ENCODE measurements around the gene ATXN7L3.

The ATXN7L3 gene

GRCh38 chr17:44198721-44199552 lies 747 bp downstream of the ATXN7L3 start:
- H3K36me3 ChIP-seq (replicated peaks; ENCODE audit: insufficient read depth, low read length), result no peaks in the 10 kb centered on the region; the same call in 1 of the 2 replicates
- peaks cover 12% of the 10 kb centered on the region for H3K4me1 ChIP-seq (ENCODE audit: low read length)
- peaks cover 44% of the 10 kb centered on the region for H3F3A ChIP-seq (ENCODE audit: insufficient read depth, low read length)
- H3K79me2 ChIP-seq (ENCODE audit: low read length), result peaks cover 45% of the 10 kb centered on the region
- no peak for TF ChIP-seq EZH2 (optimal IDR thresholded peaks at IDR 0.05; ENCODE audit: low read depth, low read length)
- no peak for TF ChIP-seq EZH2phosphoT487 (IDR thresholded peaks at IDR 0.05; ENCODE audit: low read length)
- TF ChIP-seq CTCF (IDR thresholded peaks at IDR 0.05; ENCODE audit: low read length), result no peak
- H3K4me2 ChIP-seq (ENCODE audit: low read depth, low read length), result peak overlapping the region; percentile 89
- no peaks in the 10 kb centered on the region for H3K9me2 ChIP-seq (replicated peaks; ENCODE audit: insufficient read depth, low read length)
- H3K4me3 ChIP-seq (ENCODE audit: low read length), result peak overlapping the region; percentile 86
- peak overlapping the region; percentile 82 for H3K9ac ChIP-seq (ENCODE audit: low read length)
- H3K27me3 ChIP-seq (replicated peaks; ENCODE audit: insufficient read depth, low read length), result no peaks in the 10 kb centered on the region
- no peaks in the 10 kb centered on the region for H3K9me3 ChIP-seq (replicated peaks; ENCODE audit: insufficient read depth, low read length)
- H4K20me1 ChIP-seq (ENCODE audit: insufficient read depth, low read length), result no peaks in the 10 kb centered on the region
- H3K27ac ChIP-seq (ENCODE audit: low read length), result peak overlapping the region; percentile 72
- peak; percentile 46 for DNase-seq
- 0 out of 2 replicates have a peak overlapping the region, but pooled peaks have one; percentile 22 for H2AFZ ChIP-seq (ENCODE audit: low read length)

GRCh38 chr17:44197980-44198720 lies 1.5 kb downstream of the ATXN7L3 start:
- peak; percentile 64 for DNase-seq
- 0 out of 2 replicates have a peak overlapping the region, but pooled peaks have one; percentile 22 for H2AFZ ChIP-seq (ENCODE audit: low read length)

GRCh38 chr17:44197107-44197506 lies 2.6 kb downstream of the ATXN7L3 start:
- H3K9me3 ChIP-seq (replicated peaks; ENCODE audit: insufficient read depth, low read length), result no peaks in the 10 kb centered on the region
- TF ChIP-seq EZH2phosphoT487 (IDR thresholded peaks at IDR 0.05; ENCODE audit: low read length) (no peak), EZH2 (optimal IDR thresholded peaks at IDR 0.05; ENCODE audit: low read depth, low read length) (no peak), CTCF (IDR thresholded peaks at IDR 0.05; ENCODE audit: low read length) (no peak)
- no peaks in the 10 kb centered on the region for H3K9me2 ChIP-seq (replicated peaks; ENCODE audit: insufficient read depth, low read length)
- H3K4me2 ChIP-seq (ENCODE audit: low read depth, low read length), result no peak overlapping the region
- no peak overlapping the region for H3K9ac ChIP-seq (ENCODE audit: low read length)
- no peaks in the 10 kb centered on the region for H4K20me1 ChIP-seq (ENCODE audit: insufficient read depth, low read length)
- peaks cover 45% of the 10 kb centered on the region for H3K79me2 ChIP-seq (ENCODE audit: low read length)
- no peak overlapping the region for H2AFZ ChIP-seq (ENCODE audit: low read length)
- no peaks in the 10 kb centered on the region; the same call in 1 of the 2 replicates for H3K36me3 ChIP-seq (replicated peaks; ENCODE audit: insufficient read depth, low read length)
- no peak for DNase-seq
- no peak overlapping the region for H3K4me3 ChIP-seq (ENCODE audit: low read length)
- no peak overlapping the region for H3K27ac ChIP-seq (ENCODE audit: low read length)
- peaks cover 29% of the 10 kb centered on the region for H3F3A ChIP-seq (ENCODE audit: insufficient read depth, low read length)
- H3K4me1 ChIP-seq (ENCODE audit: low read length), result peaks cover 12% of the 10 kb centered on the region
- H3K27me3 ChIP-seq (replicated peaks; ENCODE audit: insufficient read depth, low read length), result no peaks in the 10 kb centered on the region

More at GRCh38 chr17:44197980-44198720, 1.5 kb downstream of the ATXN7L3 start:
- H3K36me3 ChIP-seq (replicated peaks; ENCODE audit: insufficient read depth, low read length), result no peaks in the 10 kb centered on the region; the same call in 1 of the 2 replicates
- peak overlapping the region; percentile 72 for H3K27ac ChIP-seq (ENCODE audit: low read length)
- H3K9ac ChIP-seq (ENCODE audit: low read length), result peak overlapping the region; percentile 82
- TF ChIP-seq EZH2phosphoT487 (IDR thresholded peaks at IDR 0.05; ENCODE audit: low read length) (no peak), EZH2 (optimal IDR thresholded peaks at IDR 0.05; ENCODE audit: low read depth, low read length) (no peak), CTCF (IDR thresholded peaks at IDR 0.05; ENCODE audit: low read length) (peak; percentile 36)
- peak overlapping the region; percentile 89 for H3K4me2 ChIP-seq (ENCODE audit: low read depth, low read length)
- no peaks in the 10 kb centered on the region for H3K9me2 ChIP-seq (replicated peaks; ENCODE audit: insufficient read depth, low read length)
- H3K9me3 ChIP-seq (replicated peaks; ENCODE audit: insufficient read depth, low read length), result no peaks in the 10 kb centered on the region
- peaks cover 40% of the 10 kb centered on the region for H3F3A ChIP-seq (ENCODE audit: insufficient read depth, low read length)
- no peaks in the 10 kb centered on the region for H3K27me3 ChIP-seq (replicated peaks; ENCODE audit: insufficient read depth, low read length)
- peak overlapping the region; percentile 86 for H3K4me3 ChIP-seq (ENCODE audit: low read length)
- H4K20me1 ChIP-seq (ENCODE audit: insufficient read depth, low read length), result no peaks in the 10 kb centered on the region
- peaks cover 12% of the 10 kb centered on the region for H3K4me1 ChIP-seq (ENCODE audit: low read length)
- H3K79me2 ChIP-seq (ENCODE audit: low read length), result peaks cover 45% of the 10 kb centered on the region

Data from MM.1S (cell line).